HEK293 (cell line): ENCODE results near the gene COQ4.

ENCODE experiments used
- CTCF ChIA-PET: fragments of 350-600 bp; formaldehyde crosslinking; extraction: SDS; loops from one replicate; lab custom pipeline; 2021; ENCODE audit warnings: antibody characterized with exemption; lab: Yijun Ruan, JAX
- POLR2A ChIA-PET: fragments of 300-600 bp; formaldehyde crosslinking; extraction: SDS; loops from one replicate; lab custom pipeline; 2020; ENCODE audit warnings: antibody characterized with exemption, inconsistent platforms; lab: Yijun Ruan, JAX
- H3K27ac ChIP-seq: fragments of 200-500 bp; sonication (Bioruptor generic); 2 replicates; pipeline ENCODE4 v1.5.1; 2014; ENCODE audit warnings: low read depth, low read length, control low read depth, inconsistent platforms; ENCODE audit errors: extremely low read depth
- H3K36me3 ChIP-seq, 2 experiments: fragments of 200-500 bp in 1 of 2; sonication (Bioruptor generic) in 1 of 2; 1 replicate in 1 of 2; 2 replicates in 1 of 2; pipeline ENCODE4 v1.5.1; 2014 to 2017; ENCODE audit warnings: inconsistent platforms in 2 of 2, low read length in 2 of 2; ENCODE audit not compliant: control insufficient read depth in 2 of 2, insufficient read depth in 1 of 2
- H3K4me1 ChIP-seq: fragments of 200-500 bp; sonication (Bioruptor generic); 2 replicates; pipeline ENCODE4 v1.5.1; 2014; ENCODE audit warnings: mild to moderate bottlenecking, low read length, inconsistent platforms; ENCODE audit not compliant: control insufficient read depth, insufficient read depth
- H3K4me3 ChIP-seq: 2 replicates; pipeline ENCODE4 v1.5.1; 2011; ENCODE audit warnings: low read depth, mild to moderate bottlenecking, control low read depth, low read length, moderate library complexity
- H3K9me3 ChIP-seq: fragments of 200-500 bp; sonication (Bioruptor generic); 2 replicates; pipeline ENCODE4 v1.5.1; 2014; ENCODE audit warnings: low read depth, low read length, inconsistent platforms; ENCODE audit not compliant: control insufficient read depth, insufficient read depth
- INSM2 ChIP-seq: fragments of 450-650 bp; formaldehyde crosslinking; IDR thresholded peaks from 2 replicates; pipeline ENCODE4 v1.5.1; 2016; ENCODE audit warnings: missing biosample characterization, missing genetic modification characterization
- PRDM1 ChIP-seq: fragments of 450-650 bp; formaldehyde crosslinking; IDR thresholded peaks from 2 replicates; pipeline ENCODE4; 2016; ENCODE audit warnings: missing biosample characterization, missing genetic modification characterization
- REST ChIP-seq: fragments of 450-650 bp; formaldehyde crosslinking; IDR thresholded peaks from 2 replicates; pipeline ENCODE4 v1.5.1; 2016; ENCODE audit warnings: missing biosample characterization, missing genetic modification characterization
- SETDB1 ChIP-seq: IDR thresholded peaks from one replicate; pipeline ENCODE4 v1.6.1; 2017; ENCODE audit warnings: mild to moderate bottlenecking, low read length, moderate library complexity, mixed read lengths; ENCODE audit not compliant: insufficient read length
- ZFP69B ChIP-seq: fragments of 450-650 bp; formaldehyde crosslinking; IDR thresholded peaks from 2 replicates; pipeline ENCODE4 v1.5.1; 2016; ENCODE audit warnings: missing biosample characterization, missing genetic modification characterization
- ZNF140 ChIP-seq: fragments of 450-650 bp; formaldehyde crosslinking; IDR thresholded peaks from 2 replicates; pipeline ENCODE4 v1.5.1; 2016; ENCODE audit warnings: missing biosample characterization, missing genetic modification characterization
- ZNF146 ChIP-seq: fragments of 450-650 bp; formaldehyde crosslinking; IDR thresholded peaks from 2 replicates; pipeline ENCODE4 v1.5.1; 2016; ENCODE audit warnings: missing biosample characterization, missing genetic modification characterization
- ZNF202 ChIP-seq: fragments of 450-650 bp; formaldehyde crosslinking; IDR thresholded peaks from 2 replicates; pipeline ENCODE4 v1.5.1; 2016; ENCODE audit warnings: missing biosample characterization, missing genetic modification characterization, borderline replicate concordance
- ZNF280C ChIP-seq: fragments of 450-650 bp; formaldehyde crosslinking; IDR thresholded peaks from 2 replicates; pipeline ENCODE4 v1.5.1; 2016; ENCODE audit warnings: missing biosample characterization, missing genetic modification characterization
- ZNF366 ChIP-seq: fragments of 450-650 bp; formaldehyde crosslinking; conservative IDR thresholded peaks from 2 replicates; pipeline ENCODE4 v1.5.1; 2016; ENCODE audit warnings: missing biosample characterization, missing genetic modification characterization
- ZNF510 ChIP-seq: fragments of 450-650 bp; formaldehyde crosslinking; IDR thresholded peaks from 2 replicates; pipeline ENCODE4 v1.5.1; 2018; ENCODE audit warnings: mild to moderate bottlenecking, missing genetic modification characterization, missing biosample characterization; ENCODE audit not compliant: insufficient replicate concordance
- ZNF513 ChIP-seq: fragments of 450-650 bp; IDR thresholded peaks from 2 replicates; pipeline ENCODE4 v1.5.1; 2018; ENCODE audit warnings: missing biosample characterization, missing genetic modification characterization

The COQ4 gene

GRCh38 chr9:128342971-128343680 lies 20.5 kb downstream of the COQ4 start:
- ChIA-PET CTCF (no interaction called here), POLR2A (no interaction called here)
- H3K27ac ChIP-seq = no peak overlapping the region
- peaks cover 6 to 52% of the 10 kb centered on the region in 2 experiments; a peak in 2 of 3 replicates for H3K36me3 ChIP-seq
- no peaks in the 10 kb centered on the region for H3K4me1 ChIP-seq
- TF ChIP-seq SETDB1 (no peak), REST (peak; percentile 88)
- no peak overlapping the region for H3K4me3 ChIP-seq
- H3K9me3 ChIP-seq = no peaks in the 10 kb centered on the region

GRCh38 chr9:128343855-128344254 lies 21.2 kb downstream of the COQ4 start:
- H3K36me3 ChIP-seq = peaks cover 6 to 60% of the 10 kb centered on the region in 2 experiments; a peak in 2 of 3 replicates
- ChIA-PET POLR2A (no interaction called here), CTCF (interaction anchor here (0.6 to 1.3 kb wide), 2 partner anchors 48 to 60 kb away, joined by 3 to 9 read pairs; no protein-coding TSS in a partner anchor)
- no peaks in the 10 kb centered on the region for H3K9me3 ChIP-seq
- H3K4me1 ChIP-seq = no peaks in the 10 kb centered on the region
- no peak overlapping the region for H3K27ac ChIP-seq
- TF ChIP-seq PRDM1 (no peak), ZNF280C (no peak), ZNF146 (tag by site-specific recombination) (no peak), ZNF366 (tag by site-specific recombination) (no peak), ZNF202 (tag by site-specific recombination) (no peak), ZNF513 (no peak), ZFP69B (tag by site-specific recombination) (no peak), ZNF510 (no peak), INSM2 (tag by site-specific recombination) (no peak), ZNF140 (tag by site-specific recombination) (no peak)
- H3K4me3 ChIP-seq = no peak overlapping the region
